Activated T-helper 1 cell treated with anti-CD3 and anti-CD28 coated beads, Interleukin-12 subunit alpha, Interleukin-12 subunit beta, Interleukin-2, Interleukin-4 antibody, amounts not matched to agents 30 ng/mL and 10 ng/mL and 1 ng/mL, durations not matched to agents 14 hours and 24 hours and 36 hours (primary cell): Measurements from ENCODE around the gene CYP46A1. TPM values are rescaled to one million over a fixed set of nuclear protein-coding genes. Genes with fewer than 3 reads are reported as not detected.

Source experiments
- DNase-seq: peaks from one replicate; pipeline ENCODE4 v3.0.0; 2021; ENCODE audit warnings: low spot score
- H3K27ac Mint-ChIP-seq: one replicate; pipeline ENCODE4 v1.8.0; 2021; ENCODE audit warnings: mild to moderate bottlenecking, mixed read lengths
- H3K27me3 Mint-ChIP-seq: one replicate; pipeline ENCODE4 v1.8.0; 2022; ENCODE audit warnings: mild to moderate bottlenecking, moderate library complexity, mixed read lengths; ENCODE audit not compliant: insufficient read depth
- H3K36me3 Mint-ChIP-seq: one replicate; pipeline ENCODE4 v1.8.0; 2021; ENCODE audit warnings: low read depth, mixed read lengths
- H3K4me1 Mint-ChIP-seq: one replicate; pipeline ENCODE4 v1.8.0; 2021; ENCODE audit warnings: low read depth, mixed read lengths
- H3K4me3 Mint-ChIP-seq: one replicate; pipeline ENCODE4 v1.8.0; 2021; ENCODE audit warnings: mild to moderate bottlenecking, moderate library complexity, mixed read lengths
- H3K9me3 Mint-ChIP-seq: one replicate; pipeline ENCODE4 v1.8.0; 2021; ENCODE audit warnings: mixed read lengths
- intact Hi-C: fragments of 100-400 bp; cut with micrococcal nuclease; formaldehyde crosslinking; loops from one replicate; pipeline ENCODE4 v1.15.1; 2024
- total RNA-seq: library from RNA; stranded (reverse); gene quantifications from 2 replicates; pipeline ENCODE4 v1.2.3, GENCODE V29; 2022

The CYP46A1 gene
- total RNA-seq, 1 donor from 2014 or later = not detected

- no peaks in the 10 kb centered on the region for H3K36me3 Mint-ChIP-seq
- no peaks in the 10 kb centered on the region for H3K4me1 Mint-ChIP-seq
- no peaks in the 10 kb centered on the region for H3K9me3 Mint-ChIP-seq
- H3K27ac Mint-ChIP-seq = no peak overlapping the region
- intact Hi-C loops = loop anchor here (10.0 kb wide), 2 partner anchors 376 to 686 kb away; partner anchors contain the start of genes EVL and WDR25
- H3K27me3 Mint-ChIP-seq = peaks cover 44% of the 10 kb centered on the region
- H3K4me3 Mint-ChIP-seq = no peak overlapping the region
- no peak for DNase-seq
Measured at GRCh38 chr14:99688629-99689028, 4.5 kb downstream of the CYP46A1 start.

DNA sequence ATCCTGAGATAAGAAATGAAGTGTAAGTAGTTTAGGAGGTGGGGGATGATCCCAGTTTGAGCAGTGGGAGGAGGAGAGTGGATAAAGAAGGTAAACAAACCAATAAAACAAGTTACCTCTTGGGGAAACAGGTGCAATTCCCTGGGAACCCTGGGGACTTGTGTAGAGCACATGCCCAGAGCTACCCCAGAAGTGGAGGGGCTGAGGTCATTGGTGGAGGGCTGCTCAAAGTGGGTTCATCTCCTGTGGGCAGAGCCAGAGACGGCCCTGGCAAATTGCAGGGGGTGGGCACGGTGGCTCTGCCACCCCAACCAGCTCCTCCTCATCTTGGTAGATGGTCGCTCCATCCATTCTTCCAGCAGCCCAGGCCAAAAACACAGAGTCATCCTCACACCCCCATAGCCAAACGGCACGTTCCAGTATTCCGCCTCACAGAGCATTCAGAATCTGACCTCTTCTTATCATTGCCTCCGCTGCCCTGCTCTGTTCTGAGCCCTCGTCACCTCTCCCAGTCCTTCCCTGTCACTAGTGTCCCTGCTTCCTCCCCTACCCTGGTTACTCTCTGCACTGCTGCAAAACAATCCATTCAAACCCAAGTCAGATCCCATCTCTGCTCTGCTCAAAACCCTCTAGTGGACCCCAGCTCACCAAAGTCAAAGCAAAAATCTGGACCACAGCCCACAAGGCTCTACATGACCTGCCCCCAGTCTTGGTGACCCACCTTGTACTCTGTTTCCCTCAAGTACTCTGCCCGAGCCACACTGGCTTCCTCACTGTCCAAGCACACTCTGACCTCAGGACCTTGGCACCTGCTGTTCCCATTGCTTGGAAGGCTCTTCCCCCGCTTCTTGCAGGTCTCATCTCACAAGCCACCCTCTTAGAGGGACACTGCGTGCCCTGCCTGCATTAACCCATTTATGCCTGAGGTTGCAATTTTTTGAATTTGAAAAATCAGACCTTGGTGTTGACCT is 5.5 kb downstream of the CYP46A1 start:
- Mint-ChIP-seq H3K9me3 (no peaks in the 10 kb centered on the region), H3K27me3 (peaks cover 47% of the 10 kb centered on the region), H3K4me1 (no peaks in the 10 kb centered on the region), H3K36me3 (no peaks in the 10 kb centered on the region), H3K4me3 (no peak overlapping the region), H3K27ac (no peak overlapping the region)
- intact Hi-C loops = loop anchor here (10.0 kb wide), 2 partner anchors 375 to 685 kb away; partner anchors contain the start of genes EVL and WDR25
- no peak for DNase-seq

GRCh38 chr14:99690636-99691035 is 6.5 kb downstream of the CYP46A1 start:
- intact Hi-C loops = no loop called here
- Mint-ChIP-seq H3K4me3 (no peak overlapping the region), H3K27me3 (peaks cover 40% of the 10 kb centered on the region), H3K27ac (no peak overlapping the region), H3K36me3 (no peaks in the 10 kb centered on the region), H3K4me1 (no peaks in the 10 kb centered on the region), H3K9me3 (no peaks in the 10 kb centered on the region)
- no peak for DNase-seq

DNA sequence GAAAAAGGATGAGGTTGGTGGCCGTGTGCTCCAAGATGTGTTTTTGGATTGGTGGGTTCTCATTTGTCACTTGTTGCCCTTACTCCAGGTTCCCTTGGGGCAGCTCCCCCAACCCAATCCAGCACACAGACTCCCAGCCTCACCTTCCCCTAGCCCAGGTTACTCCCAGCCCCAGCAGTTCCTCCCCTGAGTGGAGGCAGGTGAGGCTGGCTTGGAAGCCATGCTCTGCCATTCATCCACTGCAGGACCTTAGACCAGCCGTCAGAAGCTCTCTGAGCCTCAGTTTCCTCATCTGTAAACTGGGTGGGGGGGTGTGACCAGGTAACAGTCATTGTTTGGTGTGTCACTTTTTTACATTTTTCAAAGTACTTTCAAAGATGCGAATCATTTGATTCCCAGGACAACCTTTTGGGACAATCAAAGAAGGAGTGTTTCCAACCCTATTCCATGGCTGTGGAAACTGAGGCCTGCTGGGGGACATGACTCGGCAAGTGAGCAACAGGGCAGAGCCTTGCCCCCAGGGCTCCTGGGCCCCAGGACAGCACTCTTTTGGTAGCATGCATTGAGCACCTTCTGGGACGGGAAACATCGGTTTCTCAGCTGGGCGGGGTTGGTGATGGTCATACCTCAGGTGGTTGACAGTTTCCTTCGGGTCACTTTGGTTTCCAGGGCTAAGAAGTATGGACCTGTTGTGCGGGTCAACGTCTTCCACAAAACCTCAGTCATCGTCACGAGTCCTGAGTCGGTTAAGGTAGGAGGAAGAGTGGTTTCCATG is 7.2 kb downstream of the CYP46A1 start:
- no peaks in the 10 kb centered on the region for H3K4me1 Mint-ChIP-seq
- no peak overlapping the region for H3K4me3 Mint-ChIP-seq
- no peaks in the 10 kb centered on the region for H3K36me3 Mint-ChIP-seq
- H3K27me3 Mint-ChIP-seq = peaks cover 33% of the 10 kb centered on the region
- no peaks in the 10 kb centered on the region for H3K9me3 Mint-ChIP-seq
- DNase-seq = no peak
- no peak overlapping the region for H3K27ac Mint-ChIP-seq
- intact Hi-C loops = no loop called here

GRCh38 chr14:99693918-99694317 is 9.8 kb downstream of the CYP46A1 start:
- H3K27ac Mint-ChIP-seq = no peak overlapping the region
- no peaks in the 10 kb centered on the region for H3K9me3 Mint-ChIP-seq
- DNase-seq = no peak
- no peaks in the 10 kb centered on the region for H3K36me3 Mint-ChIP-seq
- peaks cover 31% of the 10 kb centered on the region for H3K27me3 Mint-ChIP-seq
- intact Hi-C loops = no loop called here
- no peaks in the 10 kb centered on the region for H3K4me1 Mint-ChIP-seq
- no peak overlapping the region for H3K4me3 Mint-ChIP-seq

- DNase-seq = no peak
- H3K36me3 Mint-ChIP-seq = no peaks in the 10 kb centered on the region
- H3K4me1 Mint-ChIP-seq = no peaks in the 10 kb centered on the region
- no peak overlapping the region for H3K4me3 Mint-ChIP-seq
- H3K27me3 Mint-ChIP-seq = peaks cover 23% of the 10 kb centered on the region
- intact Hi-C loops = no loop called here
- H3K9me3 Mint-ChIP-seq = no peaks in the 10 kb centered on the region
- no peak overlapping the region for H3K27ac Mint-ChIP-seq
Measured at GRCh38 chr14:99696929-99697328, 12.8 kb downstream of the CYP46A1 start.

- H3K9me3 Mint-ChIP-seq = peaks cover 6% of the 10 kb centered on the region
- H3K27ac Mint-ChIP-seq = no peak overlapping the region
- DNase-seq = no peak
- H3K36me3 Mint-ChIP-seq = no peaks in the 10 kb centered on the region
- H3K4me3 Mint-ChIP-seq = no peak overlapping the region
- H3K4me1 Mint-ChIP-seq = no peaks in the 10 kb centered on the region
- H3K27me3 Mint-ChIP-seq = peaks cover 22% of the 10 kb centered on the region
- intact Hi-C loops = no loop called here
Measured at GRCh38 chr14:99698236-99698635, 14.1 kb downstream of the CYP46A1 start.

DNA sequence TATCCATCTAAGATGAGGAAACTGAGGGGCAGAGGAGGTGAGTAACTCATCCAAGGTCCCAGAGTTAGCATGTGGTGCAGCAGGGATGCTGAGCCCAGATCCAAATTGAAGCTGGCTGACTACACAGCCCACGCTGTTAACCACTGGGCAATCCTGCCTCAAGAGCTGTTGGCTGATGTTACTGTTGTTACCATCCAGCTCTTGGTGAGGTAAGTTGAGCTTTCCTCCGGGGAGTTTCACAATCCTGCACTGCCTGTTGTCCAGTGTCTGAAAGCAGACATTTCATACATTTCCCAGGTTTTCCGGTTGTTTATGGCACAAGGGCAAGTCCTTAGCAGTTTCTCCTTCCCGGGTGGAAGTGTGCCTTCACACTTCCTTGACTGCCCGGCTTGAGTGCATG is 14.5 kb downstream of the CYP46A1 start:
- Mint-ChIP-seq H3K4me3 (no peak overlapping the region), H3K27me3 (peaks cover 22% of the 10 kb centered on the region), H3K36me3 (no peaks in the 10 kb centered on the region), H3K9me3 (peaks cover 10% of the 10 kb centered on the region), H3K27ac (no peak overlapping the region), H3K4me1 (no peaks in the 10 kb centered on the region)
- intact Hi-C loops = no loop called here
- DNase-seq = no peak

DNA sequence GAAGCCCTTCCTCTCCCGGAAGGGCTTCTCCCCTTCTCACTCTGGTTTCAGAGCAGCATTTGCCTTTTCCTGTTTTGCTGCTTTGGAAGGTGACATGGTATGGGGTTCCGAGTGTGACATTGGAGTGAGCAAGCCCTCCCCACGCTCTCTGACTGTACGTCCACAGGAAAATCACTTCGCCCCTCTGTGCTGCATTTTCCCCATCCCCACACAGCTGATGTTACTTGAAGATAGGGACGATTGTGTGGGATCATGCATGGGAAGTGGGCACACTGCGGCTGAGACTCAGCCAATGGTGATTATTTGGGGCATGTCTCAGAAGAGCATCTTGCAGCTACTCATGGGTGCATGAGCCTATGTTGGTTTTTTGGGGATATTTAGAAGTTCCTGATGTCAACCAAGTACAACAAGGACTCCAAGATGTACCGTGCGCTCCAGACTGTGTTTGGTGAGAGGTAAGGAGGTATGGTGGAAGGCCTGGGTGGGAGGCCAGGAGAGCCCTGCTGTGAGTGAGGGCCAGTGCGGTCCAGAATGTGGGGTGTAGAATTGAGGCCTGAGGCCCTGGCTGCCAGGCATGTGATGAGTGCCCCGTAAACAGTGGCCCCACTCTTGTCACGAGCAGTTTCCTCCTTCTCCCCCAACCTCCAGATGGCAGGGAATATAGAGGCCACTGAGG is 15.1 kb downstream of the CYP46A1 start:
- Mint-ChIP-seq H3K4me3 (no peak overlapping the region), H3K27me3 (peaks cover 18% of the 10 kb centered on the region), H3K36me3 (no peaks in the 10 kb centered on the region), H3K9me3 (peaks cover 12% of the 10 kb centered on the region), H3K4me1 (no peaks in the 10 kb centered on the region), H3K27ac (no peak overlapping the region)
- no peak for DNase-seq
- intact Hi-C loops = no loop called here

- Mint-ChIP-seq H3K27me3 (peaks cover 14% of the 10 kb centered on the region), H3K4me1 (no peaks in the 10 kb centered on the region), H3K4me3 (no peak overlapping the region), H3K9me3 (peaks cover 18% of the 10 kb centered on the region), H3K27ac (no peak overlapping the region), H3K36me3 (no peaks in the 10 kb centered on the region)
- DNase-seq = no peak
- intact Hi-C loops = no loop called here
Measured at GRCh38 chr14:99699861-99700260, 15.8 kb downstream of the CYP46A1 start.

GRCh38 chr14:99700379-99700778 is 16.3 kb downstream of the CYP46A1 start:
- peaks cover 14% of the 10 kb centered on the region for H3K27me3 Mint-ChIP-seq
- H3K4me1 Mint-ChIP-seq = no peaks in the 10 kb centered on the region
- peaks cover 18% of the 10 kb centered on the region for H3K9me3 Mint-ChIP-seq
- no peaks in the 10 kb centered on the region for H3K36me3 Mint-ChIP-seq
- no peak overlapping the region for H3K27ac Mint-ChIP-seq
- DNase-seq = no peak
- no peak overlapping the region for H3K4me3 Mint-ChIP-seq
- intact Hi-C loops = no loop called here

GRCh38 chr14:99701260-99701659 is 17.2 kb downstream of the CYP46A1 start:
- Mint-ChIP-seq H3K9me3 (peaks cover 18% of the 10 kb centered on the region), H3K27me3 (peaks cover 14% of the 10 kb centered on the region), H3K4me3 (no peak overlapping the region), H3K27ac (no peak overlapping the region), H3K4me1 (no peaks in the 10 kb centered on the region), H3K36me3 (no peaks in the 10 kb centered on the region)
- DNase-seq = no peak
- intact Hi-C loops = no loop called here
